Gastroesophageal sphincter (tissue), 4 donors: ENCODE data around the gene VWA3B. TPM values are rescaled to one million over a fixed set of nuclear protein-coding genes. Genes with fewer than 3 reads are reported as not detected.
"Not testable (repeated sequence)": the region's sequence is repeated elsewhere in the genome, so short reads cannot be mapped to it uniquely, and the experiment has no call there.

ENCODE experiments used
- ATAC-seq: fragments of 150-250 bp; one replicate; pipeline ENCODE4 v1.9.1; 2016; ENCODE audit warnings: mild to moderate bottlenecking, moderate library complexity
- H3K27ac ChIP-seq, 4 donors: fragments of 200-600 bp; sonication (generic) in 3 of 4; 1 replicate in 3 of 4; 2 replicates in 1 of 4; pipeline ENCODE4 v1.5.1; 2016 to 2019
- H3K27me3 ChIP-seq: fragments of 200-600 bp; sonication (generic); one replicate; pipeline ENCODE4 v1.5.1; 2019
- H3K36me3 ChIP-seq, 2 donors: fragments of 200-600 bp; sonication (generic); one replicate each; pipeline ENCODE4 v1.5.1; 2019; ENCODE audit warnings: control low read depth in 1 of 2
- H3K4me1 ChIP-seq, 3 donors: fragments of 200-600 bp; sonication (generic); 1 replicate in 2 of 3; 2 replicates in 1 of 3; pipeline ENCODE4 v1.5.1; 2016 to 2019; ENCODE audit warnings: control low read depth in 2 of 3
- H3K4me3 ChIP-seq, 2 donors: fragments of 200-600 bp; sonication (generic); one replicate each; pipeline ENCODE4 v1.5.1; 2019; ENCODE audit warnings: mild to moderate bottlenecking in 1 of 2, moderate library complexity in 1 of 2
- H3K9me3 ChIP-seq, 3 donors: fragments of 200-600 bp; sonication (generic); one replicate each; pipeline ENCODE4 v1.5.1; 2017 to 2019; ENCODE audit warnings: control low read depth in 2 of 3
- EP300 ChIP-seq: sonication (generic); formaldehyde crosslinking; IDR thresholded peaks from one replicate; pipeline ENCODE4 v1.6.1; 2017; ENCODE audit warnings: antibody characterized with exemption, mild to moderate bottlenecking
- POLR2A ChIP-seq, 2 donors: fragments of 450-650 bp; IDR thresholded peaks; one replicate each; pipeline ENCODE4 v1.6.1; 2017; ENCODE audit warnings: antibody characterized with exemption in 2 of 2, mild to moderate bottlenecking in 2 of 2, moderate library complexity in 1 of 2
- POLR2AphosphoS5 ChIP-seq: sonication (generic); formaldehyde crosslinking; IDR thresholded peaks from one replicate; pipeline ENCODE4 v1.6.1; 2017; ENCODE audit warnings: antibody characterized with exemption
- WGBS, 2 donors: methylation state at CpG; one replicate each; pipeline ENCODE4 v1.1.5; 2018; ENCODE audit warnings: low coverage in 1 of 2; 5-methylcytosine and 5-hydroxymethylcytosine counted together
- total RNA-seq, 4 donors: library from RNA; depleted of rRNA; stranded (reverse); fragments of >200 nt; gene quantifications; one replicate each; pipeline ENCODE4 v1.1.0, GENCODE V29; 2016
- TF ChIP-seq, protein P1 (sequence below), 4 experiments: fragments of 200-600 bp in 2 of 4; fragments of 450-650 bp in 2 of 4; sonication (generic) in 1 of 4; IDR thresholded peaks; one replicate each; pipeline ENCODE4 v1.5.1; 2017 to 2019; ENCODE audit warnings: antibody characterized with exemption in 4 of 4, mild to moderate bottlenecking in 2 of 4, moderate library complexity in 2 of 4

The VWA3B gene
- total RNA-seq, 4 donors from 2014 or later = not detected

GRCh38 chr2:98093146-98093545 is 6.2 kb downstream of the VWA3B start:
- TF ChIP-seq EP300 = no peak
- TF ChIP-seq, protein P1, sequence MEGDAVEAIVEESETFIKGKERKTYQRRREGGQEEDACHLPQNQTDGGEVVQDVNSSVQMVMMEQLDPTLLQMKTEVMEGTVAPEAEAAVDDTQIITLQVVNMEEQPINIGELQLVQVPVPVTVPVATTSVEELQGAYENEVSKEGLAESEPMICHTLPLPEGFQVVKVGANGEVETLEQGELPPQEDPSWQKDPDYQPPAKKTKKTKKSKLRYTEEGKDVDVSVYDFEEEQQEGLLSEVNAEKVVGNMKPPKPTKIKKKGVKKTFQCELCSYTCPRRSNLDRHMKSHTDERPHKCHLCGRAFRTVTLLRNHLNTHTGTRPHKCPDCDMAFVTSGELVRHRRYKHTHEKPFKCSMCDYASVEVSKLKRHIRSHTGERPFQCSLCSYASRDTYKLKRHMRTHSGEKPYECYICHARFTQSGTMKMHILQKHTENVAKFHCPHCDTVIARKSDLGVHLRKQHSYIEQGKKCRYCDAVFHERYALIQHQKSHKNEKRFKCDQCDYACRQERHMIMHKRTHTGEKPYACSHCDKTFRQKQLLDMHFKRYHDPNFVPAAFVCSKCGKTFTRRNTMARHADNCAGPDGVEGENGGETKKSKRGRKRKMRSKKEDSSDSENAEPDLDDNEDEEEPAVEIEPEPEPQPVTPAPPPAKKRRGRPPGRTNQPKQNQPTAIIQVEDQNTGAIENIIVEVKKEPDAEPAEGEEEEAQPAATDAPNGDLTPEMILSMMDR (IDR thresholded peaks at IDR 0.05) = no peak
- no peak for TF ChIP-seq POLR2AphosphoS5
- TF ChIP-seq POLR2A (IDR thresholded peaks at IDR 0.05) = no peak
- no peak overlapping the region for H3K4me3 ChIP-seq
- no peak overlapping the region for H3K27ac ChIP-seq
- no peaks in the 10 kb centered on the region for H3K4me1 ChIP-seq
- no peaks in the 10 kb centered on the region for H3K27me3 ChIP-seq
- H3K36me3 ChIP-seq = no peaks in the 10 kb centered on the region
- 93 to 96% methylated on average over 3 of the region's 3 CpGs for WGBS, 2 donors
- peaks cover 0 to 19% (median 0%) of the 10 kb centered on the region in 3 donors for H3K9me3 ChIP-seq
- ATAC-seq = no peak

DNA sequence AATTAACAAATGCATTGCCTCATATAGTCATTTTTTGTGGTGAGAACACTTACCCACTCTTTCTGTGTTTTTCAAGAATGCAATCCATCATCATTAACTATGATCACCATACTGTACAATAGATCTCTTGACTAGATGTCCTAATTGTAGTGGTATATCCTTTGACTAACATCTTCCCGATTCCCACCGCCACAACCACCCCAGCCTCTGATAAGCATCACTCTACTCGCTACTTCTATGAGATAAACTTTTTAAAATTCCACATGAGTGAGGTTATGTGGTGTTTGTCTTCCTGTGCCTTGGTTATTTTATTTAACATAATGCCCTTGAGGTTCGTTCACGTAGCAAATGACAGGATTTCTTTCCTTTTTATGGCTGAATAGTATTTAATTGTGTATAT is 6.6 kb downstream of the VWA3B start:
- ATAC-seq = no peak
- Histone ChIP-seq H3K27me3 (no peaks in the 10 kb centered on the region), H3K4me3 (no peak overlapping the region), H3K9me3 (peaks cover 0 to 19% (median 0%) of the 10 kb centered on the region in 3 donors), H3K27ac (no peak overlapping the region), H3K36me3 (no peaks in the 10 kb centered on the region), H3K4me1 (no peaks in the 10 kb centered on the region)
- TF ChIP-seq POLR2AphosphoS5 = no peak
- no peak for TF ChIP-seq EP300
- TF ChIP-seq, protein P1 (IDR thresholded peaks at IDR 0.05) = no peak
- no peak for TF ChIP-seq POLR2A (IDR thresholded peaks at IDR 0.05)
- 76 to 84% methylated on average over 4 to 5 of the region's 5 CpGs for WGBS, 2 donors

DNA sequence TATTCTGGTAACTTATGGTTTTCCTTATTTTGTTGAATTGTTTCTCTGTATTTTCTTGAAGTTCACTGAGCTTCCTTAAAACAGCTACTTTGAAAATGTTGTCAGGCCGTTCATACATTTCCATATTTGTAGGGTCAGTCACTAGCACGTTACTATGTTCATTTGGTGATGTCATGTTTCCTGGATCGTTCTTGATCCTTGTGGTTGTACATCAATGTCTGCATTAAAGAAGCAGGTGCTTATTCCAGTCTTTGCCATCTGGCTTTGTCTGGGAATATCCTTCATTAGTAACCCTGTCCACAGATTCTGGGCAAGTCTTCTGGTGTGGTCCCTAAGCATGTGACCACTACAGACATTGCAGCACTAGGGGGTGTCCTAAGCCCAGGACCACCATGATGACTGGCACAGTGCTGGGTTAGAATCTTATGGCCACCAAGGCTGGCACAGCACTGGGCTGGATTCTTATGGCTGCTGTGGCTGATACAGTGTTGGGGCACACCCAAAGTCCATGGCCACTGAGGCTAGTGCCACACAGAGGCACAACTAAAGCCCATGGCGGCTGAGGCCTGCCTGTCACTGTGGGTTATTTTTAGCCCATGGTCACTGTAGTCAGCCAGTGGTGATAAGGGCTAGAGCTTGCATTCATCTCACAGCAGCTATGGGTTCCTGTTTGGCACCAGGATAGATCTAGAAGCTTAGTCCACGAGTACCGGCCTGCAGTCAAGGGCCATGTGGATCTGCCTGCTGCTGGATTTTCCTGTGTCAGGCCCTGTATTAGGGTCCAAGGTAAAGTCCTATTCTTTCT is 13.2 kb downstream of the VWA3B start:
- peaks cover 0 to 27% (median 0%) of the 10 kb centered on the region in 3 donors for H3K9me3 ChIP-seq
- H3K36me3 ChIP-seq = no peaks in the 10 kb centered on the region
- no peaks in the 10 kb centered on the region for H3K27me3 ChIP-seq
- H3K4me1 ChIP-seq = no peaks in the 10 kb centered on the region
- 42 to 63% methylated on average over 3 to 5 of the region's 6 CpGs for WGBS, 2 donors
- no peak for ATAC-seq
- H3K27ac ChIP-seq = no peak overlapping the region
- no peak overlapping the region for H3K4me3 ChIP-seq
- TF ChIP-seq EP300 (no peak), POLR2A (IDR thresholded peaks at IDR 0.05) (no peak), POLR2AphosphoS5 (no peak)
- TF ChIP-seq, protein P1 (IDR thresholded peaks at IDR 0.05) = no peak

DNA sequence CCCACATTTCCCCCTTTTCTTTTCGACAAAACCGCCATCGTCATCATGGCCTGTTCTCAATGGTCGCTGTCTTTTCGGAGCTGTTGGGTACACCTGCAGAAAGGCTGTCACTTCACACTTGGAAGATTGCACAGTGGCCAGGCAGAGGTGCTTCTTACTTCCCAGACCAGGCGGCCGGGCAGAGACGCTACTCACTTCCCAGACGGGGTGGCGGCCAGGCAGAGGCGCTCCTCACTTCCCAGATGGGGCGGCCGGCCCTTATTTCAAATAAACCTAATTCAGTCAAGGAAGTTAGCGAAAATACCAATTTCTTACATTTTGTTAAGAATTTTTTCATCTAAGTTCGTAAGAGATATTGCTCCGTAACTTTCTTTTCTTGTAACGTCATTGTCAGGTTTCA is 15.3 kb downstream of the VWA3B start:
- WGBS, 2 donors = 95 to 98% methylated on average over 11 to 12 of the region's 17 CpGs
- H3K27ac ChIP-seq, H3K27me3 ChIP-seq, H3K4me3 ChIP-seq, H3K4me1 ChIP-seq, H3K36me3 ChIP-seq, ATAC-seq: not testable (repeated sequence)
- H3K9me3 ChIP-seq = peaks cover 0 to 15% (median 0%) of the 10 kb centered on the region in 3 donors

- Histone ChIP-seq H3K9me3 (peaks cover 0 to 15% (median 0%) of the 10 kb centered on the region in 3 donors), H3K4me3 (no peak overlapping the region), H3K27ac (no peak overlapping the region), H3K27me3 (no peaks in the 10 kb centered on the region), H3K36me3 (no peaks in the 10 kb centered on the region), H3K4me1 (no peaks in the 10 kb centered on the region)
- TF ChIP-seq EP300 (no peak), POLR2AphosphoS5 (no peak), POLR2A (IDR thresholded peaks at IDR 0.05) (no peak)
- TF ChIP-seq, protein P1 (IDR thresholded peaks at IDR 0.05) = no peak
- ATAC-seq = no peak
These were observed 15.9 kb downstream of the VWA3B start for GRCh38 chr2:98102878-98103277.
